Gastrocnemius medialis (tissue), 4 donors: ENCODE measurements around the gene USP7. TPM values are rescaled to one million over a fixed set of nuclear protein-coding genes. Genes with fewer than 3 reads are reported as not detected.
"Not testable (repeated sequence)": the region's sequence is repeated elsewhere in the genome, so short reads cannot be mapped to it uniquely, and the experiment has no call there.

Experiments
- ATAC-seq, 2 donors: fragments of 150-250 bp; one replicate each; pipeline ENCODE4 v1.9.1; 2016
- DNase-seq, 2 donors: peaks; one replicate each; pipeline ENCODE4 v3.0.0-alpha.2; 2019
- H3K27ac ChIP-seq, 4 donors: fragments of 200-600 bp; sonication (generic); 1 replicate in 1 of 4; 2 replicates in 3 of 4; pipeline ENCODE4 v1.5.1; 2016 to 2018; ENCODE audit warnings: mild to moderate bottlenecking in 2 of 4, moderate library complexity in 1 of 4
- H3K27me3 ChIP-seq, 3 donors: fragments of 200-600 bp; sonication (generic) in 2 of 3; 1 replicate in 1 of 3; 2 replicates in 2 of 3; pipeline versions ENCODE4 v1.5.1 to v1.6.0; 2016 to 2019; ENCODE audit warnings: mild to moderate bottlenecking in 1 of 3, moderate library complexity in 1 of 3
- H3K36me3 ChIP-seq, 2 donors: fragments of 200-600 bp; sonication (generic) in 1 of 2; one replicate each; pipeline ENCODE4 v1.5.1; 2017 to 2018
- H3K4me1 ChIP-seq, 2 donors: fragments of 200-600 bp; sonication (generic) in 1 of 2; one replicate each; pipeline ENCODE4 v1.5.1; 2016 to 2017; ENCODE audit warnings: mild to moderate bottlenecking in 2 of 2
- H3K4me3 ChIP-seq, 4 donors: fragments of 200-600 bp; sonication (generic) in 3 of 4; 1 replicate in 1 of 4; 2 replicates in 3 of 4; pipeline ENCODE4 v1.5.1; 2016 to 2019; ENCODE audit warnings: mild to moderate bottlenecking in 2 of 4
- H3K9me3 ChIP-seq, 3 donors: fragments of 200-600 bp; sonication (generic) in 2 of 3; 1 replicate in 1 of 3; 2 replicates in 2 of 3; pipeline ENCODE4 v1.5.1; 2016 to 2019
- CTCF ChIP-seq, 5 experiments: fragments of 450-650 bp in 3 of 5; fragments of 200-600 bp in 2 of 5; sonication (generic) in 2 of 5; IDR thresholded peaks in 4 of 5; conservative IDR thresholded peaks in 1 of 5; 1 replicate in 4 of 5; 2 replicates in 1 of 5; pipeline ENCODE4 v1.5.1; 2016 to 2019; ENCODE audit warnings: antibody characterized with exemption in 5 of 5, mild to moderate bottlenecking in 3 of 5, moderate library complexity in 3 of 5
- POLR2A ChIP-seq, 2 donors: fragments of 450-650 bp; IDR thresholded peaks; one replicate each; pipeline ENCODE4 v1.6.1; 2017; ENCODE audit warnings: antibody characterized with exemption in 2 of 2, mild to moderate bottlenecking in 2 of 2, moderate library complexity in 2 of 2
- in situ Hi-C, 4 donors: fragments of 200-750 bp; cut with MboI; loops; one replicate each; pipeline versions ENCODE4 v1.15.0 to v1.8.0; 2017; ENCODE audit warnings: low sequenced_read_pairs in 4 of 4
- intact Hi-C: fragments of 100-400 bp; cut with DNase I; formaldehyde crosslinking; loops from one replicate; pipeline ENCODE4 v1.15.1; 2023; ENCODE audit warnings: low total_unique reads
- total RNA-seq, 4 donors: library from RNA; depleted of rRNA; stranded (reverse); fragments of >200 nt; gene quantifications; one replicate each; pipeline versions ENCODE4 v1.1.0 to v1.2.3, GENCODE V29; 2016

Gene USP7
- total RNA-seq, 4 donors from 2014 or later = 79.7 to 99.2 (median 85.6) TPM

- H3K27ac ChIP-seq = no peak overlapping the region
- no peaks in the 10 kb centered on the region for H3K9me3 ChIP-seq
- intact Hi-C loops = no loop called here
- H3K4me1 ChIP-seq = no peaks in the 10 kb centered on the region
- H3K4me3 ChIP-seq = no peak overlapping the region
- no peaks in the 10 kb centered on the region for H3K36me3 ChIP-seq
- in situ Hi-C loops = no loop called here
- ATAC-seq = no peak
- no peak for DNase-seq
- no peaks in the 10 kb centered on the region for H3K27me3 ChIP-seq
- no peak for TF ChIP-seq CTCF (IDR thresholded peaks at IDR 0.05 in 4 of 5, conservative IDR thresholded peaks at IDR 0.05 in 1 of 5)
- TF ChIP-seq POLR2A (IDR thresholded peaks at IDR 0.05) = no peak
Measured at GRCh38 chr16:8982816-8983215, 19.1 kb upstream of the USP7 start.

GRCh38 chr16:8981901-8982300 is 18.2 kb upstream of the USP7 start:
- in situ Hi-C loops, H3K36me3 ChIP-seq, DNase-seq, H3K4me3 ChIP-seq, H3K9me3 ChIP-seq, intact Hi-C loops, H3K27ac ChIP-seq, ATAC-seq, H3K4me1 ChIP-seq, H3K27me3 ChIP-seq: not testable (repeated sequence)

GRCh38 chr16:8976189-8976588 is 12.5 kb upstream of the USP7 start:
- H3K4me3 ChIP-seq, H3K36me3 ChIP-seq, ATAC-seq, H3K27me3 ChIP-seq, DNase-seq, H3K27ac ChIP-seq, in situ Hi-C loops, H3K9me3 ChIP-seq, H3K4me1 ChIP-seq, intact Hi-C loops: not testable (repeated sequence)

- ATAC-seq = no peak
- no peak for DNase-seq
- intact Hi-C loops = no loop called here
- Histone ChIP-seq H3K4me1 (no peaks in the 10 kb centered on the region), H3K9me3 (no peaks in the 10 kb centered on the region), H3K27me3 (peaks cover 0 to 3% (median 0%) of the 10 kb centered on the region in 3 donors), H3K4me3 (no peak overlapping the region), H3K36me3 (no peaks in the 10 kb centered on the region), H3K27ac (no peak overlapping the region)
- no peak for TF ChIP-seq POLR2A (IDR thresholded peaks at IDR 0.05)
- no peak for TF ChIP-seq CTCF (IDR thresholded peaks at IDR 0.05 in 4 of 5, conservative IDR thresholded peaks at IDR 0.05 in 1 of 5)
- in situ Hi-C loops = no loop called here
Measured at GRCh38 chr16:8975039-8975438, 11.3 kb upstream of the USP7 start.

- no peak overlapping the region for H3K27ac ChIP-seq
- in situ Hi-C loops (loop anchor here in 1 of 4 donors (25.0 kb wide), 1 partner anchor 114 kb away; the partner anchor contains the start of gene HAPSTR1), intact Hi-C loops (no loop called here)
- no peaks in the 10 kb centered on the region for H3K4me1 ChIP-seq
- no peak for TF ChIP-seq POLR2A (IDR thresholded peaks at IDR 0.05)
- no peak for TF ChIP-seq CTCF (IDR thresholded peaks at IDR 0.05 in 4 of 5, conservative IDR thresholded peaks at IDR 0.05 in 1 of 5)
- H3K4me3 ChIP-seq = no peak overlapping the region
- no peak for DNase-seq
- no peak for ATAC-seq
- H3K9me3 ChIP-seq = no peaks in the 10 kb centered on the region
- H3K36me3 ChIP-seq = no peaks in the 10 kb centered on the region
- H3K27me3 ChIP-seq = peaks cover 0 to 3% (median 0%) of the 10 kb centered on the region in 3 donors
Measured at GRCh38 chr16:8972843-8973586, 9.3 kb upstream of the USP7 start.
